Epidermal melanocyte (primary cell): ENCODE data around the gene MVD.
"Not testable (repeated sequence)": the region's sequence is repeated elsewhere in the genome, so short reads cannot be mapped to it uniquely, and the experiment has no call there.

Experiments used
- DNase-seq: peaks from one replicate; pipeline ENCODE4 v3.0.0; 2011; ENCODE audit warnings: low spot score; ENCODE audit not compliant: insufficient read length

Gene MVD

GRCh38 chr16:88626646-88627045 lies 36.2 kb downstream of the MVD start:
- DNase-seq, result no peak

- no peak for DNase-seq
These were observed 37.8 kb downstream of the MVD start for GRCh38 chr16:88624977-88625576.

GRCh38 chr16:88624481-88624880 lies 38.4 kb downstream of the MVD start:
- DNase-seq, result no peak

GRCh38 chr16:88623858-88624257 lies 39.0 kb downstream of the MVD start:
- DNase-seq, result no peak

- no peak for DNase-seq
These were observed 40.0 kb downstream of the MVD start for GRCh38 chr16:88622866-88623265.

- no peak for DNase-seq
These were observed 40.8 kb downstream of the MVD start for GRCh38 chr16:88622125-88622524.

GRCh38 chr16:88619859-88620815 lies 42.8 kb downstream of the MVD start:
- DNase-seq, result no peak

- DNase-seq, result no peak
These were observed 43.8 kb downstream of the MVD start for GRCh38 chr16:88618956-88619667.

GRCh38 chr16:88618182-88618955 lies 44.5 kb downstream of the MVD start:
- no peak for DNase-seq

GRCh38 chr16:88617268-88618031 lies 45.4 kb downstream of the MVD start:
- no peak for DNase-seq

GRCh38 chr16:88616736-88617135 lies 46.2 kb downstream of the MVD start:
- no peak for DNase-seq

GRCh38 chr16:88616320-88616719 lies 46.6 kb downstream of the MVD start:
- no peak for DNase-seq

- no peak for DNase-seq
These were observed 47.9 kb downstream of the MVD start for GRCh38 chr16:88614818-88615580.

- DNase-seq, result no peak
These were observed 48.7 kb downstream of the MVD start for GRCh38 chr16:88613911-88614817.

GRCh38 chr16:88613293-88613692 lies 49.6 kb downstream of the MVD start:
- DNase-seq, result no peak

- no peak for DNase-seq
These were observed 51.7 kb downstream of the MVD start for GRCh38 chr16:88610909-88611812.

- no peak for DNase-seq
These were observed 52.8 kb downstream of the MVD start for GRCh38 chr16:88610080-88610479.

GRCh38 chr16:88609426-88609825 lies 53.5 kb downstream of the MVD start:
- DNase-seq, result not testable (repeated sequence)
